Upper lobe of left lung (tissue), 6 donors: ENCODE measurements around the gene TRMO. TPM values are rescaled to one million over a fixed set of nuclear protein-coding genes. Genes with fewer than 3 reads are reported as not detected.

ENCODE experiments used
- ATAC-seq, 2 donors: fragments of 200-7000 bp; cut with Tn5 transposase; one replicate each; pipeline ENCODE4 v1.9.1; 2022; ENCODE audit warnings: mild to moderate bottlenecking in 2 of 2, moderate library complexity in 2 of 2; ENCODE audit not compliant: low FRiP score in 2 of 2
- DNase-seq, 2 donors: peaks; one replicate each; pipeline ENCODE4 v3.0.0-alpha.2; 2019 to 2020
- H3K27ac ChIP-seq, 4 donors: fragments of 200-600 bp; sonication (generic); one replicate each; pipeline ENCODE4 v1.5.1; 2016 to 2019
- H3K27me3 ChIP-seq, 4 donors: fragments of 200-600 bp; sonication (generic); one replicate each; pipeline ENCODE4 v1.5.1; 2017 to 2019
- H3K36me3 ChIP-seq, 4 donors: fragments of 200-600 bp; sonication (generic); one replicate each; pipeline ENCODE4 v1.5.1; 2016 to 2019
- H3K4me1 ChIP-seq, 4 donors: fragments of 200-600 bp; sonication (generic); one replicate each; pipeline ENCODE4 v1.5.1; 2018 to 2019
- H3K4me3 ChIP-seq, 4 donors: fragments of 200-600 bp; sonication (generic); one replicate each; pipeline ENCODE4 v1.5.1; 2017 to 2019; ENCODE audit warnings: mild to moderate bottlenecking in 2 of 4, moderate library complexity in 1 of 4
- H3K9me3 ChIP-seq, 4 donors: fragments of 200-600 bp; sonication (generic); one replicate each; pipeline ENCODE4 v1.5.1; 2018 to 2019
- EP300 ChIP-seq, 4 donors: sonication (generic); formaldehyde crosslinking; IDR thresholded peaks; one replicate each; pipeline ENCODE4 v1.5.1; 2017; ENCODE audit warnings: antibody characterized with exemption in 4 of 4, control low read depth in 2 of 4
- POLR2A ChIP-seq, 4 donors: fragments of 450-650 bp; IDR thresholded peaks; one replicate each; pipeline ENCODE4 v1.5.1; 2016 to 2017; ENCODE audit warnings: antibody characterized with exemption in 4 of 4, mild to moderate bottlenecking in 2 of 4
- POLR2AphosphoS5 ChIP-seq, 2 donors: sonication (generic); formaldehyde crosslinking; IDR thresholded peaks; one replicate each; pipeline ENCODE4 v1.5.1; 2017; ENCODE audit warnings: antibody characterized with exemption in 2 of 2
- WGBS, 2 donors: methylation state at CpG; one replicate each; pipeline ENCODE4 v1.1.5; 2017 to 2018; 5-methylcytosine and 5-hydroxymethylcytosine counted together
- total RNA-seq, 6 donors: library from RNA; depleted of rRNA in 4 of 6; stranded (reverse); fragments of >200 nt in 4 of 6; gene quantifications; one replicate each; pipeline versions ENCODE4 v1.1.0 to v1.2.1, GENCODE V29; 2016 to 2021
- TF ChIP-seq, protein P1 (sequence below), 6 experiments: fragments of 450-650 bp in 4 of 6; fragments of 200-600 bp in 2 of 6; sonication (generic) in 2 of 6; IDR thresholded peaks; one replicate each; pipeline ENCODE4 v1.5.1; 2016 to 2019; ENCODE audit warnings: antibody characterized with exemption in 6 of 6
- donor health status: DM: no; HTN: no; CAD: no; lungs with moderate emphysema.
- donor health status: DM: no; HTN: yes; CAD: no; lungs with severe emphysema.

The TRMO gene
- total RNA-seq, 6 donors from 2014 or later: 18.1 to 68.1 (median 37.7) TPM

DNA sequence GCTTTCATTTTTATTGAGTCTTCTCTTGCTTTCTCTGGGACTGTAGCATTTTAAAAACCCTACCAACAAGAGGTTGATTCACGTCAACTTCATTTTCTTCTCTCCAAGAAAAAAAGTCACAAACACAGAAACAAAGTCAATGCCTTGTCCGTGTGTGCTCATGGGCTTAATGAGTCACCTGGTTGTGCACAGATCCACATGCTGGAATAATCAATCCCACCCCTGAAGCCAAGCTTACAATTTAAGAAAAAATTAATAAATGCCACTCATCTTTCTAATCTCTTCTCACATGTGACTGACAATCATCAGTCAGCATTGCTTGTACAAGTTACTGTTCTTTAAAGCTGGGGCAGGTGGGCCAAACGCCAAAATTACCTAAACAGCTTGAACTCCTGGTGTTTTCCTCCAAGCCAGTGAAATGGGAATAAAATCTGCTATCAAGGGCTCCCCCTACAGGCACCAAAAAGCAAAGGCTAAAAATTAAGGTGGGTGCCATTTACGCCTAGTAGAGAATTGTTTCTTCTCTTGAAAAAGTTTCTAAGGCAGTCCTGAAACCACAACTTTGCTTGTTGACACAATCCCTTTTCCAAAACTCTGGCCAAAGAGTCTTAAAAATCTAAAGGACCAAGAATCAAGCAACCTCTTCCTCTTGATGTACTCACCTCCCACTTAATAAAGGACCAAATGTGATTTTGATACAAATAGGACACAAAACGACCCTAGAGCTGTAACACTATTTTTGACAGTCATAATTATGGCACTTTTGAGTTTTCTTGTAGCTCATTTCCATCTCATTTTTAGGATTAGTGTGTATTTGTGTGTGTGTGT lies 21.3 kb downstream of the TRMO start:
- Histone ChIP-seq H3K36me3 (peaks cover 2 to 25% (median 9%) of the 10 kb centered on the region in 4 donors), H3K27me3 (no peaks in the 10 kb centered on the region), H3K9me3 (no peaks in the 10 kb centered on the region), H3K4me1 (peaks cover 2 to 15% (median 5%) of the 10 kb centered on the region in 4 donors), H3K27ac (no peak overlapping the region), H3K4me3 (no peak overlapping the region)
- peak; percentile 63 to 82 for ATAC-seq
- no peak for DNase-seq
- TF ChIP-seq, protein P1, sequence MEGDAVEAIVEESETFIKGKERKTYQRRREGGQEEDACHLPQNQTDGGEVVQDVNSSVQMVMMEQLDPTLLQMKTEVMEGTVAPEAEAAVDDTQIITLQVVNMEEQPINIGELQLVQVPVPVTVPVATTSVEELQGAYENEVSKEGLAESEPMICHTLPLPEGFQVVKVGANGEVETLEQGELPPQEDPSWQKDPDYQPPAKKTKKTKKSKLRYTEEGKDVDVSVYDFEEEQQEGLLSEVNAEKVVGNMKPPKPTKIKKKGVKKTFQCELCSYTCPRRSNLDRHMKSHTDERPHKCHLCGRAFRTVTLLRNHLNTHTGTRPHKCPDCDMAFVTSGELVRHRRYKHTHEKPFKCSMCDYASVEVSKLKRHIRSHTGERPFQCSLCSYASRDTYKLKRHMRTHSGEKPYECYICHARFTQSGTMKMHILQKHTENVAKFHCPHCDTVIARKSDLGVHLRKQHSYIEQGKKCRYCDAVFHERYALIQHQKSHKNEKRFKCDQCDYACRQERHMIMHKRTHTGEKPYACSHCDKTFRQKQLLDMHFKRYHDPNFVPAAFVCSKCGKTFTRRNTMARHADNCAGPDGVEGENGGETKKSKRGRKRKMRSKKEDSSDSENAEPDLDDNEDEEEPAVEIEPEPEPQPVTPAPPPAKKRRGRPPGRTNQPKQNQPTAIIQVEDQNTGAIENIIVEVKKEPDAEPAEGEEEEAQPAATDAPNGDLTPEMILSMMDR (IDR thresholded peaks at IDR 0.05): peak; percentile 56 to 69 (median 67)
- TF ChIP-seq EP300 (IDR thresholded peaks at IDR 0.05): no peak
- WGBS, 2 donors: 41 to 52% methylated on average over 5 of the region's 5 CpGs

DNA sequence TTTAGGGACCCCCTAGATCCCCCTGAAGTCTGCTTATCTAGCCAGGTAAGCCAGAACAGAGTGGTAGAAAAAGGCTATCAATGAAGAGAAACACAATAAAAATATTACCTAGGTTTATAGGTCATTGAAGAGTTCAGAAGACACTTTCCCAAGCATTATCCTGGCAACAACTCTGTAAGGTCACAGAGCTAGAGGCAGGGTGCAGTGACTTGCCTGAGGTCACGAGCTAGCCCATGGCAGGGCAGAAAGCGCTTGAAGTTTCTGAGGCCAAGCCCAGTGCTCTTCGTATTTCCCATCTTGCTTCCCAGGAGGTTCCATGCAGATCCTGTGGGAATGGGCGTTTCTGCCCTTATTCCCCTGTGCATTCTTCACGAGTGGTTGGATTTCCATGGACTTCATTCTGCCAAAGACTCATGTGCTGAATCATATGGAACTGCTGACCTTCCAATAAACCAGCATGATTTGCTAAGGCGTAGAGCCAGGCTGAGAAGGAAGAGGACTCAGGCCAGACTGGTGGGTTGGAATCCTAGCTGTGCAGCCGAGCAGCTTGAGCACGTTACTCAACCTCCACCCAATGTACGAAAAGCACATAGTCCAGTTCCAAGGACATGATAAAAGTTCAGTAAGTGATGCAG lies 22.1 kb downstream of the TRMO start:
- Histone ChIP-seq H3K27ac (no peak overlapping the region), H3K27me3 (no peaks in the 10 kb centered on the region), H3K36me3 (peaks cover 2 to 25% (median 11%) of the 10 kb centered on the region in 4 donors), H3K9me3 (no peaks in the 10 kb centered on the region), H3K4me1 (peaks cover 0 to 8% (median 0%) of the 10 kb centered on the region in 4 donors), H3K4me3 (no peak overlapping the region)
- no peak for DNase-seq
- whole genome bisulfite sequencing, 2 donors: 89 to 90% methylated on average over 9 of the region's 9 CpGs
- ATAC-seq: no peak
- TF ChIP-seq EP300 (IDR thresholded peaks at IDR 0.05) (no peak), POLR2A (IDR thresholded peaks at IDR 0.05) (no peak), POLR2AphosphoS5 (IDR thresholded peaks at IDR 0.05) (no peak)
- TF ChIP-seq, protein P1 (IDR thresholded peaks at IDR 0.05): no peak

DNA sequence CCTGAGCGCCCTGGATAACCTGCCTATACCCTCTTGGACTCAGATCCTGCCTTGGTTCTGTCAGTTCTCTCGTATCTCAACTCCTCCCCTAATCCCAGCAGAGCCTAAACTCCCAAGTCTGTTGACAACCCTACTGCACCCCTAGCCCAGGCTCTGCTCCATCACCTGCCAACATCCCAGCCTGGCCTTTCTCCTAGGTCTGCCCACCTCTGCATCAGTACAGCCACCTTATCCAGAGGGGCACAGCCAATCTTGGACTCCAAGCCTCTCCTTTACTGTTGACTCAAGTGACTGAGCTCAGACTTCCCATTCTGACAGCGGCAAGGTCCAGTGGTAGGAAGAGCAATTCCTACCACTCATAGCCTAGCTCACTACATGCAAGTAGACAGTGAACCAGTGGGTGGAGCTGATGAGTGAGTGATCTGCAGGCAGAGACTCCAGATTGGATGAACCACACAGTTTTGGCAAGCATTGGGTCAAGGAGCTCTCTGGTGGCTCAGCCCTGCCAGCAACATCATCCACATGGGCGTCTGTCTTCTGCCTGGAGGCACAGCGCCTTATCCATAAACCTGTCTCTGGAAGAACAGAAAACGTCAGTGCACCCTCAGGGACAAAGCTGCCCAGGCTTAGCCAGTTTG lies 26.5 kb downstream of the TRMO start:
- peak; percentile 52 for ATAC-seq
- WGBS, 2 donors: 84 to 89% methylated on average over 6 of the region's 6 CpGs
- DNase-seq: no peak

DNA sequence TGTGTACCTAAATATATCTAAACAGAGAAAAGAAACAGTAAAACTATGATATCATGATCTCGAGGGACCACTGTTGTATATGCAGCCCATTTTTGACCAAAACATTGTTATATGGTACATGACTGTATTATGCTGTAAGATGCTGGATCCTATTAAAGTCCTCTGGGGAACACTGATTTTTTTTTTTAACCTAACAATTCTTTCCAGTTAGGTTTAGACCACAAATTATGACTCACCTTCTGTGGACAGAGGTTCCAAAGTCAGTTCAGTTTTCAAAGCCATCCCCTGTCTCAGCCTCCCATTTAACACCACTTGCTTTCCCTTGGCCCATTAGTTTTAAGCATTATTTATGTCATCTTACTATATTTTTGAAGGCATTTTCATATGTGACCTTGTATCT lies 27.1 kb downstream of the TRMO start:
- 90 to 95% methylated on average over 1 of the region's 1 CpG for WGBS, 2 donors
- DNase-seq (no peak), ATAC-seq (no peak)
- no peaks in the 10 kb centered on the region for H3K27me3 ChIP-seq
- no peak overlapping the region for H3K27ac ChIP-seq
- H3K4me3 ChIP-seq: no peak overlapping the region
- TF ChIP-seq EP300 (IDR thresholded peaks at IDR 0.05) (no peak), POLR2A (IDR thresholded peaks at IDR 0.05) (no peak), POLR2AphosphoS5 (IDR thresholded peaks at IDR 0.05) (no peak)
- TF ChIP-seq, protein P1 (IDR thresholded peaks at IDR 0.05): no peak
- no peaks in the 10 kb centered on the region for H3K9me3 ChIP-seq
- no peaks in the 10 kb centered on the region for H3K4me1 ChIP-seq
- H3K36me3 ChIP-seq: peaks cover 0 to 9% (median 5%) of the 10 kb centered on the region in 4 donors

More for the DNA sequence above, 26.5 kb downstream of the TRMO start:
- Histone ChIP-seq H3K9me3 (no peaks in the 10 kb centered on the region), H3K27me3 (no peaks in the 10 kb centered on the region), H3K27ac (no peak overlapping the region), H3K4me3 (no peak overlapping the region), H3K36me3 (peaks cover 0 to 10% (median 6%) of the 10 kb centered on the region in 4 donors), H3K4me1 (peaks cover 0 to 3% (median 0%) of the 10 kb centered on the region in 4 donors)
- no peak for TF ChIP-seq EP300 (IDR thresholded peaks at IDR 0.05)
- TF ChIP-seq, protein P1 (IDR thresholded peaks at IDR 0.05): no peak
- no peak for TF ChIP-seq POLR2AphosphoS5 (IDR thresholded peaks at IDR 0.05)
- TF ChIP-seq POLR2A (IDR thresholded peaks at IDR 0.05): no peak
